CD14-positive monocyte (primary cell): ENCODE data around the gene USP24. TPM values are rescaled to one million over a fixed set of nuclear protein-coding genes. Genes with fewer than 3 reads are reported as not detected.
A peak's percentile ranks its signal among the peaks of the same experiment; 100 is the strongest.
"Not testable (repeated sequence)": the region's sequence is repeated elsewhere in the genome, so short reads cannot be mapped to it uniquely, and the experiment has no call there.

Experiments used
- DNase-seq, 3 donors: peaks; one replicate each; pipeline ENCODE4 v3.0.0-alpha.2; 2011 to 2022
- H2AFZ ChIP-seq: 2 replicates; pipeline ENCODE4 v1.6.0; 2012; ENCODE audit warnings: mild to moderate bottlenecking, low read depth, low read length, inconsistent platforms; ENCODE audit not compliant: insufficient read depth, poor library complexity, severe bottlenecking
- H3K27ac ChIP-seq, 2 donors: 1 replicate in 1 of 2; 2 replicates in 1 of 2; pipeline ENCODE4 v1.5.1; 2012 to 2013; ENCODE audit warnings: low read length in 2 of 2, control low read depth in 1 of 2, inconsistent platforms in 1 of 2, low read depth in 1 of 2, mild to moderate bottlenecking in 1 of 2
- H3K27me3 ChIP-seq, 2 donors: one replicate each; pipeline versions ENCODE4 v1.6.0 to v1.6.1; 2011 to 2013; ENCODE audit warnings: low read length in 2 of 2; ENCODE audit not compliant: control insufficient read depth in 2 of 2, insufficient read depth in 2 of 2
- H3K36me3 ChIP-seq, 2 donors: replicated peaks in 1 of 2; 1 replicate in 1 of 2; 2 replicates in 1 of 2; pipeline versions ENCODE4 v1.5.1 to v1.6.1; 2012 to 2013; ENCODE audit warnings: low read length in 2 of 2, control low read depth in 1 of 2, inconsistent platforms in 1 of 2, mild to moderate bottlenecking in 1 of 2; ENCODE audit not compliant: insufficient read depth in 2 of 2, control insufficient read depth in 1 of 2
- H3K4me1 ChIP-seq, 2 donors: 1 replicate in 1 of 2; 2 replicates in 1 of 2; pipeline versions ENCODE4 v1.5.1 to v1.6.1; 2012 to 2013; ENCODE audit warnings: low read length in 2 of 2, control low read depth in 1 of 2, inconsistent platforms in 1 of 2, mild to moderate bottlenecking in 1 of 2, moderate library complexity in 1 of 2; ENCODE audit not compliant: insufficient read depth in 2 of 2, control insufficient read depth in 1 of 2
- H3K4me2 ChIP-seq: replicated peaks from 2 replicates; pipeline ENCODE3; 2012; ENCODE audit warnings: low read length, moderate library complexity, mild to moderate bottlenecking; ENCODE audit not compliant: poor library complexity, severe bottlenecking; ENCODE audit errors: extremely low read depth
- H3K4me3 ChIP-seq, 3 experiments: fragments of 200-600 bp in 1 of 3; sonication (generic) in 1 of 3; replicated peaks in 1 of 3; 1 replicate in 2 of 3; 2 replicates in 1 of 3; pipeline ENCODE4 v1.5.1; 2011 to 2013; ENCODE audit warnings: low read length in 3 of 3, mild to moderate bottlenecking in 3 of 3, control low read depth in 2 of 3, low read depth in 2 of 3, inconsistent platforms in 1 of 3, moderate library complexity in 1 of 3
- H3K79me2 ChIP-seq: 2 replicates; pipeline ENCODE4 v1.6.0; 2012; ENCODE audit warnings: mild to moderate bottlenecking, control low read depth, inconsistent platforms, low read length, moderate library complexity; ENCODE audit not compliant: insufficient read depth
- H3K9ac ChIP-seq: 2 replicates; pipeline ENCODE4 v1.6.0; 2017; ENCODE audit warnings: low read length, mild to moderate bottlenecking; ENCODE audit not compliant: insufficient read depth, poor library complexity, severe bottlenecking
- H3K9me3 ChIP-seq, 2 donors: replicated peaks in 1 of 2; 1 replicate in 1 of 2; 2 replicates in 1 of 2; pipeline versions ENCODE4 v1.5.1 to v1.6.1; 2012 to 2013; ENCODE audit warnings: low read length in 2 of 2, control low read depth in 1 of 2; ENCODE audit not compliant: control insufficient read depth in 1 of 2, insufficient read depth in 1 of 2
- H4K20me1 ChIP-seq: 2 replicates; pipeline ENCODE4 v1.6.0; 2012; ENCODE audit warnings: mild to moderate bottlenecking, low read length, control low read depth, moderate library complexity; ENCODE audit not compliant: insufficient read depth
- H3K27ac Mint-ChIP-seq, 7 donors: one replicate each; pipeline ENCODE4 v1.8.0; 2020; ENCODE audit warnings: mild to moderate bottlenecking in 7 of 7, mixed read lengths in 7 of 7, moderate library complexity in 6 of 7, inconsistent platforms in 2 of 7
- H3K27me3 Mint-ChIP-seq, 3 donors: one replicate each; pipeline ENCODE4 v1.8.0; 2021 to 2022; ENCODE audit warnings: low read depth in 3 of 3, mild to moderate bottlenecking in 3 of 3, mixed read lengths in 3 of 3, moderate library complexity in 3 of 3, inconsistent platforms in 1 of 3
- H3K36me3 Mint-ChIP-seq, 2 donors: one replicate each; pipeline ENCODE4 v1.8.0; 2020; ENCODE audit warnings: mixed read lengths in 2 of 2, inconsistent platforms in 1 of 2, mild to moderate bottlenecking in 1 of 2
- H3K4me1 Mint-ChIP-seq: one replicate; pipeline ENCODE4 v1.8.0; 2020; ENCODE audit warnings: mild to moderate bottlenecking, mixed read lengths
- H3K4me3 Mint-ChIP-seq, 2 donors: one replicate each; pipeline ENCODE4 v1.8.0; 2020; ENCODE audit warnings: mild to moderate bottlenecking in 2 of 2, mixed read lengths in 2 of 2, moderate library complexity in 1 of 2
- H3K9me3 Mint-ChIP-seq, 7 donors: one replicate each; pipeline ENCODE4 v1.8.0; 2020 to 2022; ENCODE audit warnings: mixed read lengths in 7 of 7, mild to moderate bottlenecking in 6 of 7, moderate library complexity in 6 of 7, inconsistent platforms in 2 of 7
- WGBS: methylation state at CpG from one replicate; pipeline ENCODE4 v1.1.5; 2013; ENCODE audit warnings: missing lambda C conversion rate; ENCODE audit not compliant: insufficient coverage; 5-methylcytosine and 5-hydroxymethylcytosine counted together
- intact Hi-C, 2 donors: fragments of 100-400 bp; cut with micrococcal nuclease; formaldehyde crosslinking; loops; one replicate each; pipeline versions ENCODE4 v1.15.0 to v1.15.1; 2023
- polyA plus RNA-seq, 3 donors: library from polyadenylated mRNA; depleted of rRNA in 1 of 3; unstranded in 2 of 3; stranded (reverse) in 1 of 3; fragments of 300-500 nt in 2 of 3; fragments of >200 nt in 1 of 3; fragmentation: Illumina TruSeq in 2 of 3; gene quantifications; 1 replicate in 2 of 3; 2 replicates in 1 of 3; pipeline ENCODE4 v1.2.3, GENCODE V29; 2012 to 2021
- TF ChIP-seq, protein P1 (sequence below): fragments of 200-600 bp; IDR thresholded peaks from one replicate; pipeline ENCODE4 v1.8.0; 2022; ENCODE audit warnings: antibody characterized with exemption, mild to moderate bottlenecking

USP24 gene
- polyA plus RNA-seq, 3 donors = 1.1 to 14.2 (median 2.1) TPM

DNA sequence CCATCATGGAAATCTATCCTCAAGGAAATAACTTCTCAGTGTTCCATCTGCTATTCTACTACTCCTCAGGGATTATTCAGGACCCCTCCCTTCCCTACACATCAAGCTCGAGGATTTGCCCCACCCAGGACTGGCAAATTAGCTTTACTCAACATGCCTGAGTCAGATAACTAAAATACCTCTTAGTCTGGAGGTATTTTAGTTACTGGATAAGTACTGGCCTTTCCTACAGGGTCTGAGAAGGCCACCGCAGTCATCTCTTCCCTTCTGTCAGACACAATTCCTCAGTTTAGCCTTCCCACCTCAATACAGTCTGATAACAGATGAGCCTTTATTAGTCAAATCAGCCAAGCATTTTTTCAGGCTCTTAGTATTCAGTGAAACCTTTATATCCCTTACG lies 188.5 kb downstream of the USP24 start:
- H3K4me3 Mint-ChIP-seq, H3K4me3 ChIP-seq, intact Hi-C loops: not testable (repeated sequence)

DNA sequence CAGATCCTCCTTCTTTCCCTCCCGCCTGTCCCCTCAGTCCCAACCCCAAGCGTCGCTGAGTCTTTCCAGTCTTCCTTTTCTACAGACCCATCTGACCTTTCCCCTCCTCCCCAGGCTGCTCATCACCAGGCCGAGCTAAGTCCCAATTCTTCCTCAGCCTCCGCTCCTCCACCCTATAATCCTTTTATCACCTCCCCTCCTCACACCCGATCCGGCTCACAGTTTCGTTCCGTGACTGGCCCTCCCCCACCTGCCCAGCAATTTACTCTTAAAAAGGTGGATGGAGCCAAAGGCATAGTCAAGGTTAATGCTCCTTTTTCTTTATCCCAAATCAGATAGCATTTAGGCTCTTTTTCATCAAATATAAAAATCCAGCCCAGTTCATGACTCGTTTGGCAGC lies 191.0 kb downstream of the USP24 start:
- H3K9me3 ChIP-seq, H3K27ac ChIP-seq, H3K4me3 Mint-ChIP-seq, H3K9me3 Mint-ChIP-seq, H3K4me3 ChIP-seq, DNase-seq, H2AFZ ChIP-seq, H3K4me1 ChIP-seq, H3K79me2 ChIP-seq, H3K27me3 Mint-ChIP-seq, intact Hi-C loops, H3K9ac ChIP-seq, H3K4me2 ChIP-seq, H3K27me3 ChIP-seq, H3K27ac Mint-ChIP-seq, H4K20me1 ChIP-seq, H3K36me3 Mint-ChIP-seq, H3K36me3 ChIP-seq: not testable (repeated sequence)
- WGBS = 92% methylated on average over 2 of the region's 10 CpGs
- peaks cover 35% of the 10 kb centered on the region for H3K4me1 Mint-ChIP-seq

More for the DNA sequence above, 188.5 kb downstream of the USP24 start:
- H3K36me3 Mint-ChIP-seq, H3K27ac Mint-ChIP-seq, H3K9me3 ChIP-seq, H3K4me1 ChIP-seq, H4K20me1 ChIP-seq, H3K27me3 ChIP-seq, H3K27ac ChIP-seq, H3K36me3 ChIP-seq, H3K79me2 ChIP-seq, H2AFZ ChIP-seq, DNase-seq, H3K9ac ChIP-seq, H3K4me2 ChIP-seq, H3K9me3 Mint-ChIP-seq, H3K27me3 Mint-ChIP-seq: not testable (repeated sequence)
- H3K4me1 Mint-ChIP-seq = peaks cover 35% of the 10 kb centered on the region
- no CpG with 5 or more reads among the region's 3 CpGs for WGBS

DNA sequence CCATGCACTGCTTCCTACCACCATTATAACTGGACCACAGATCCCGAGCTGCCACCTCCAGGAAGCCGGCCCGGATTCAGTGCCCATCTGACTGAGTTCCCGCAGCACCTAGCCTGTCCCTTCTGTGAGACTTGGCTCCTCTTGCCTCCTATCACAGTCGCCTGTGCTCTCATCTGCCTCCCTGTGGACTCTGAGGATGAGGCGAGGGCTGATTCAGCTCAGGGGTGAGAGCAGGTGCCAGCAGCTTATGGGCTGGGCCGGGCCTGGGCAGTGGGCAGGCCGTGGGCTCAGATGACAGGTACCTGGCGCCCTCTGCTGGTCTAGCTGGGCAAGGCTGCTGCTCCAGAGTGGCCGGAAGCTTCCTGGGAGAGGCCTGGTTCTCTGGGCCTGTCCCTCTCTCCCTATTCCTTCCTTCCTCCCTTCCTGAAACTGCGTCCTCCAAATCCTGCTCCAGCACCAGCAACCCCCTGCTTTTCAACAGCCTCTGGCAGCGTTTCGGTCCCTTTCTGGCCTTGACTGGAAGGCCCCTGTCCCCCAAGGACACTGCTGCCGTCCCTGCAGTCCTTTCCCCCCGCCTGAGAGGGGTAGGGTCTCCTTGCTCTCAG lies 193.1 kb downstream of the USP24 start:
- Histone ChIP-seq H3K79me2 (no peaks in the 10 kb centered on the region), H3K9me3 (no peaks in the 10 kb centered on the region), H3K27me3 (no peaks in the 10 kb centered on the region), H3K36me3 (no peaks in the 10 kb centered on the region), H3K27ac (no peak overlapping the region), H3K4me1 (peaks cover 4 to 7% of the 10 kb centered on the region in 2 donors), H3K4me3 (no peak overlapping the region), H2AFZ (no peak overlapping the region), H4K20me1 (no peaks in the 10 kb centered on the region), H3K9ac (no peak overlapping the region), H3K4me2 (no peak overlapping the region)
- peak; percentile 65 to 72 (median 70) for DNase-seq
- Mint-ChIP-seq H3K9me3 (peaks cover 0 to 4% (median 0%) of the 10 kb centered on the region in 7 donors), H3K4me3 (no peak overlapping the region), H3K36me3 (peaks cover 2 to 7% of the 10 kb centered on the region in 2 donors), H3K27me3 (peaks cover 2 to 7% (median 5%) of the 10 kb centered on the region in 3 donors), H3K27ac (peak overlapping the region in 4 of 7 donors; percentile 37 to 82 (median 69)), H3K4me1 (peaks cover 35% of the 10 kb centered on the region)
- intact Hi-C loops = loop anchor here in 1 of 2 donors (2.0 kb wide), 1 partner anchor 77 kb away; no protein-coding TSS in a partner anchor
- 63% methylated on average over 13 of the region's 15 CpGs for WGBS
- TF ChIP-seq, protein P1, sequence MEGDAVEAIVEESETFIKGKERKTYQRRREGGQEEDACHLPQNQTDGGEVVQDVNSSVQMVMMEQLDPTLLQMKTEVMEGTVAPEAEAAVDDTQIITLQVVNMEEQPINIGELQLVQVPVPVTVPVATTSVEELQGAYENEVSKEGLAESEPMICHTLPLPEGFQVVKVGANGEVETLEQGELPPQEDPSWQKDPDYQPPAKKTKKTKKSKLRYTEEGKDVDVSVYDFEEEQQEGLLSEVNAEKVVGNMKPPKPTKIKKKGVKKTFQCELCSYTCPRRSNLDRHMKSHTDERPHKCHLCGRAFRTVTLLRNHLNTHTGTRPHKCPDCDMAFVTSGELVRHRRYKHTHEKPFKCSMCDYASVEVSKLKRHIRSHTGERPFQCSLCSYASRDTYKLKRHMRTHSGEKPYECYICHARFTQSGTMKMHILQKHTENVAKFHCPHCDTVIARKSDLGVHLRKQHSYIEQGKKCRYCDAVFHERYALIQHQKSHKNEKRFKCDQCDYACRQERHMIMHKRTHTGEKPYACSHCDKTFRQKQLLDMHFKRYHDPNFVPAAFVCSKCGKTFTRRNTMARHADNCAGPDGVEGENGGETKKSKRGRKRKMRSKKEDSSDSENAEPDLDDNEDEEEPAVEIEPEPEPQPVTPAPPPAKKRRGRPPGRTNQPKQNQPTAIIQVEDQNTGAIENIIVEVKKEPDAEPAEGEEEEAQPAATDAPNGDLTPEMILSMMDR = peak; percentile 87
